Measurements from ENCODE around the gene CST1. TPM values are rescaled to one million over a fixed set of nuclear protein-coding genes. Genes with fewer than 3 reads are reported as not detected.
"Not testable (repeated sequence)": the region's sequence is repeated elsewhere in the genome, so short reads cannot be mapped to it uniquely, and the experiment has no call there.

Gene CST1
- polyA plus RNA-seq, 4 donors, result not detected

DNA sequence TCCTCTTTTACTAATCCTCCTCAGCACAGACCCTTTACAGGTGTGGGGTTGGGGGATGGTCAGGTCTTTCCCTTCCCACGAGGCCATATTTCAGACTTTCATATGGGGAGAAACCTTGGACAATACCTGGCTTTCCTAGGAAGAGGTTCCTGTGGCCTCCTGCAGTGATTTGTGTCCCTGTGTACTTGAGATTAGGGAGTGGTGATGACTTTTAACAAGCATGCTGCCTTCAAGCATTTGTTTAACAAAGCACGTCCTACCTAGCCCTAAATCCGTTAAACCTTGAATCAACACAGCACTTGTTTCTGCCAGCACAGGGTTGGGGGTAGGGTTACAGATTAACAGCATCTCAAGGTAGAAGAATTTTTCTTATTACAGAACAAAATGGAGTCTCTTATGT, 6.1 kb upstream of the CST1 start:
- not testable (repeated sequence) for DNase-seq (ENCODE audit: low read depth in 4 of 4, low spot score in 2 of 4)

GRCh38 chr20:23755131-23755611, 4.4 kb upstream of the CST1 start:
- DNase-seq (ENCODE audit: low read depth in 4 of 4, low spot score in 2 of 4), result not testable (repeated sequence)

DNA sequence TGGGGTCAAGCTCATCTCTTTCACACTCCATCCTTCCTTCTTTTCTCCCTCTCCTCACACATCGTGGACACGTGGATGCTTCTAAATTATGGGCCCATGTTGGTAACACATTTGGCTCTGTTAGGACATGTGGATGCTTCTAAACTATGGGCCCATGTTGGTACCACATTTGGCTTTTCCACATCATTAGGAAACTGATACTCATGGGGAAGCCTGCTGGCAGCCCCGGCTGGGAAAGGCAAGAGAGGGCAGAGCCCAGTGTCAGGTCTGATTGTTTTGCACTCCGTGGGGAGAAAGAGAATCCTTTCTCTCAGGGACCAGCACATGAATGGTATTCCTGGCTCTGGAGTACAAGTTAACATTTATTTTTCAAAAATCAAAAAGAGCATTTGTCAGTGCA, 4.0 kb upstream of the CST1 start:
- no peak for DNase-seq (ENCODE audit: low read depth in 4 of 4, low spot score in 2 of 4)

- DNase-seq (ENCODE audit: low read depth in 4 of 4, low spot score in 2 of 4), result no peak
These were observed 2.9 kb upstream of the CST1 start for GRCh38 chr20:23753589-23753988.

GRCh38 chr20:23753194-23753548, 2.4 kb upstream of the CST1 start:
- DNase-seq (ENCODE audit: low read depth in 4 of 4, low spot score in 2 of 4), result no peak

- no peak for DNase-seq (ENCODE audit: low read depth in 4 of 4, low spot score in 2 of 4)
These were observed 1.9 kb upstream of the CST1 start for GRCh38 chr20:23752481-23753193.

DNA sequence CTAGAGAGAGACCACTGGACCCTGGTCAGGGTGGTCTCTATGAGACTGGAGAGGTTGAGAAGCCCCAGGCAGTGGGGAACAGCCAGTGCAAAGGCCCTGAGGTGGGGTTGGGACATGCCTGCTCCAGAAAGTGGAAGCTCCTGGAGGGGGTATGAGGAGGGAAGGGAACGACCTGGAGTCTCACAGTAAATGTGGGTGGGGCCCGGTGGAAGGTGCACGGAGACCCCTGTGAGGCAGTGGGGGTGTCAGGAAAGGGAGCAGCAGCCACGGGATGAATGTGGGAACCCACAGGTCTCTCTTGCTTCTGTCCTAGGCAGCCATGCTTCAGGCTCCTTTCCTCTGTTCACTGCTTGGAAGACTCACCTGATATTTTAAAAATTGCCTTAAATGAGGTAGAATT, 1.3 kb upstream of the CST1 start:
- no peak for DNase-seq (ENCODE audit: low read depth in 4 of 4, low spot score in 2 of 4)

- DNase-seq (ENCODE audit: low read depth in 4 of 4, low spot score in 2 of 4), result no peak
These were observed 989 bp downstream of the CST1 start for GRCh38 chr20:23749746-23750145.

DNA sequence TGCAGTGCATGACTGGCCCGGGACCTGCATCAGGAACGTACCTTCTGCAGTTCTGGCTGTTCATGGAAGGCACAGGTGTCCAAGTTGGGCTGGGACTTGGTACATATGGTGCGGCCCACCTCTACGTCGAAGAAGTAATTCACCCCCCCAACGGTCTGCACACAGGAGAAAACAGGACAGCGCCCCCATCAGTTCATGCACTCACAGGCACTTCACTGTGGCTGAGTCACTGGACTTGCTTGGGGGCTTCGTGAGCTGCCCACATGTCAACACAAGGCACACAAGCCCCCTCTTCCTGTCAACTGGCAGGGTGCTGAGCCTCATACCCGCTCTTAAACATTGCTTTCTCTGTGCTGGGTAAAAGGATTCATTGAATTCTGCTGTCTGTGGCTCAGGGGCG, 1.8 kb downstream of the CST1 start:
- not testable (repeated sequence) for DNase-seq (ENCODE audit: low read depth in 4 of 4, low spot score in 2 of 4)

DNA sequence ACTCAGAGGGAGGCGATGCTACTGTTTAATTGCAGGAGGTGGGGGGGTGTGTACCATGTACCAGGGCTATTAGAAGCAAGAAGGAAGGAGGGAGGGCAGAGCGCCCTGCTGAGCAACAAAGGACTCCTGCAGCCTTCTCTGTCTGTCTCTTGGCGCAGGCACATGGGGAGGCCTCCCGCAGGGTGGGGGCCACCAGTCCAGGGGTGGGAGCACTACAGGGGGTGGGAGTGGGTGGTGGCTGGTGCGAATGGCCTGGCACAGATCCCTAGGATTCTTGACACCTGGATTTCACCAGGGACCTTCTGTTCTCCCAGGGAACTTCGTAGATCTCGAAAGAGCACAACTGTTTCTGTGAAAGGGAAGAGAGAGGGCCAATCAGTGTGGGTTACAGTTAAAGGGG, 3.2 kb downstream of the CST1 start:
- DNase-seq (ENCODE audit: low read depth in 4 of 4, low spot score in 2 of 4), result not testable (repeated sequence)

DNA sequence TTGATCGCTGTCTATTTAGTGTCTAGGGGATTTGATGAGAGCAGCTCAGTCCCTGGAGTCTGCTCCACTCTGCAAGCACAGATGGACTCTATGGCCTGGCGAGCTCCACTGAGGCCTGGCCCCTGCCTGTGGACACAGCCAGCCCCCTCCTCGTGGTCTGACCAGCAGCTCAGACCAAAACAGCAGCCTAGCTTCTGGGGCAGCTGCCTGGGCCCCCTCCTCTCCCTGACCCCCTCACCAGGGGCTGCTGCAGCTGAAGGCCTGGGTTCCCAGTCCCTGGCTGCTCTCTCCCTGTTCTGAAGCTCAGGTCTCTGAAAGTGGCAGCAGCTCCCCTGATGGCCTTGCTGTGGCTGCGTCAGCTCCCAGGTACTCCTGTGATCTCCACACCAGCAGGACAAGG, 3.6 kb downstream of the CST1 start:
- DNase-seq (ENCODE audit: low read depth in 4 of 4, low spot score in 2 of 4), result not testable (repeated sequence)

DNA sequence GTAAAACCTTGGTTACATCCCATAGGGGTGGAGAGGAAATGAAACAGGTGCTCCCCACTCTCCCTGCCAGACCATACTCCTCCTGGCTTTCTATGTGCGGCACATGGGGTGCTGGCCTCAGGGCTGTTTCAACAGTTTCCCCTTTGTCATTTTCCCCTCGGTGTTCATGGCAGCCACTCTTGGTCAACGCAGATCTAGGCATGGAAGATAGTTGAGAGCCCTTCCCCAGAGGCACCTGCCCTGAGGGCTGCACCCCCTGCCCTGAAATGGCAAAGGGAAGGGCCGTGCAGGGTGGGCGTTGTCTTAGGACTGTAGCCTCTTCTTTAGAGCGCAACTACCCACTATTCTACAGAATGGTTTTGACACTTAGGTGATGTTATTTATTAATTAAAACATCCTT, 4.4 kb downstream of the CST1 start:
- DNase-seq (ENCODE audit: low read depth in 4 of 4, low spot score in 2 of 4), result no peak

GRCh38 chr20:23745247-23745646, 5.5 kb downstream of the CST1 start:
- DNase-seq (ENCODE audit: low read depth in 4 of 4, low spot score in 2 of 4), result no peak

DNA sequence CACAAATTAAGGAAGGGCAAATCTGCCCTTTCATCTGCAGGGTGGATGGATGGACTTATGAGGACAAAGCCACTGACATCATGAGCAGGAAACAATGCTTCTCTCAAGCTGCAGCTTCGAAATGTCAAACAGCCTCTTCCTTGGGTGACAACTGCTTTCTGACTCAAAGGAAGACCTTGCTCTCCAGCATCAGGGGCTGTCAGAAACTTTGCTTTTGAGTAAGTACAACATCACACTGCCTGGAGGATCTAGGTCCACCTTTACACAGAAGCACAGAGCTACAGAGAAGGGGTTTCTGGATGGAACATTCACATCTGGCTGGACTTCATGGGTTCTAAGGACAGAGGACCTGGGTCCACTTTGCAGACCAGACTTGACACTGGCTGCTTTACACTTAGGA, 5.9 kb downstream of the CST1 start:
- no peak for DNase-seq (ENCODE audit: low read depth in 4 of 4, low spot score in 2 of 4)

DNA sequence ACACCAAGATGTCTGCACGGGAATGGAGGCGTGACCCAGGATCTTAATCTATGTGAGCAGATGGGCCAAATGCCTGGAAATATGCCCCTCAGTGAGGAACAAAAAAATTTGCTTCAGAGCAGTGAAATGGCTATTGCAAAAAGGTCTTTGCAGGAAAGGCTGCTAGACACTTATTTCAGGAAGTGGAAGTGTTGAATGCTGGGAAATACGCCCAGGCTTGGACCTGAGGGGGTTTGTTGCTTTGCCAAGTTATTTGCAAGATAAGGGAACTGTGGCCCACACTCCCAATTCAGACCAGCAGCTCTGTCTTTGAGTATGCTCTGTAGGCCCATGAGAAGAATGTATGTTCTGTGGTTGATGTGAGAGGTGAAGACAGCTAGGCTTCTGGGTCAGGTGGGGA, 15.3 kb downstream of the CST1 start:
- not testable (repeated sequence) for DNase-seq (ENCODE audit: low read depth in 4 of 4, low spot score in 2 of 4)

DNA sequence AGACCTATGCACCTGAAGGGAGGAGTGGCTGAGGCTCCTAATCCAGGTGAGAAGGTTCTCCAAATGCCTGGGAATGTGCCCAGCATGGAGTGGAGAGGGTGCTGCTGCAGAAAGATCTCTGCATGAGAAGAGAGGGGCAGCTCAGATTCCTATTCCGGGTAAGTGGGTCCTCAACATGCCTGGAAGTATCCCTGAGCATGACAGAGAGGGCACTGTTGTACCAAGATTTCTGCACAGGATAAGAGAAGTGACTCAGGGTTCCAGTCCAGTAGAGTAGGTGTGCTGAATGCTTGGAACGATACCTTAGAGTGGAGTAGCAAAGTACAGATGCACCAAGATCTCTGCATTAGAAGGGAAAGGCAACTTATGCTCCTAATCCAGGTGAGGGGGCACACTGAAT, 15.8 kb downstream of the CST1 start:
- not testable (repeated sequence) for DNase-seq (ENCODE audit: low read depth in 4 of 4, low spot score in 2 of 4)

DNA sequence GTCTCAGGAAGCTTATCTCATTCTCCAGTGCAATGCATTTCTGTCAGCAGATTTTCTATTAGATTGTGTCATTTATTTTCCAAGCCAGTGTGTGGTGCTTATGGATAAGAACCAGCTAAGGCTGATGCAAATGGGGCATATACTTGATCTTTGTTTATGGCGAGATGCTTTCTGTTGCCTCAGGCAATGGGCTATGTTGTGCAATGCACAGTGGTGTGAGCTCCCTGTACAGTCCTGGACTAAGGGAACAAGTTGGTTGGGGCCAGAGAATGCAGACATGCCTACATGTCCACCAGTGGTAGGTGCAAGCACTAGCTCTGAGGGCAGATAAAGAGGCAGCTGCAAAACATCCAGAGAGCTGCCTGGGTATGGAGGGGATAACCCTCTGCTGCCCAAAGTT, 16.3 kb downstream of the CST1 start:
- not testable (repeated sequence) for DNase-seq (ENCODE audit: low read depth in 4 of 4, low spot score in 2 of 4)

DNA sequence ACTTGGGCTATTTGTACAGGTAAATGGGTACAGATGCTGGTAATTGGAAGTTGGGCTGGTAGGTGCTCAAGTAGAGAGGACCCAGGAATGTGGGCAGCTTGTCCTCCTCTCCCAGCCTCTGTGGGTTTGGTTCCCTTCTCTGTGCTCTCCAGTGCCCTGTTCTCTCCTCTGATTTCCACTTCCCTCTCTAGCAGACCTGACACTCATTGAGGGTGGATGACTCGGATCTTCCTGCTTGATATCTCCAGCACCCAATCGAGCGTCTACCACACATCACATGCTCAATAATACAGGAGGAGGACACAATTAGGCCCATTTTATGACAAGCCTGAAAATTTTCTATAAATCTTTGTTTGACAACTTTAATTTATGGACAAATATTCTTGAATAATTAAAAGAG, 23.7 kb downstream of the CST1 start:
- DNase-seq (ENCODE audit: low read depth in 4 of 4, low spot score in 2 of 4), result no peak

GRCh38 chr20:23725102-23725501, 25.6 kb downstream of the CST1 start:
- no peak for DNase-seq (ENCODE audit: low read depth in 4 of 4, low spot score in 2 of 4)

- peak in 1 of 4 donors; percentile 2 for DNase-seq (ENCODE audit: low read depth in 4 of 4, low spot score in 2 of 4)
These were observed 27.0 kb downstream of the CST1 start for GRCh38 chr20:23723659-23724307.

GRCh38 chr20:23722851-23723250, 27.9 kb downstream of the CST1 start:
- not testable (repeated sequence) for DNase-seq (ENCODE audit: low read depth in 4 of 4, low spot score in 2 of 4)

DNA sequence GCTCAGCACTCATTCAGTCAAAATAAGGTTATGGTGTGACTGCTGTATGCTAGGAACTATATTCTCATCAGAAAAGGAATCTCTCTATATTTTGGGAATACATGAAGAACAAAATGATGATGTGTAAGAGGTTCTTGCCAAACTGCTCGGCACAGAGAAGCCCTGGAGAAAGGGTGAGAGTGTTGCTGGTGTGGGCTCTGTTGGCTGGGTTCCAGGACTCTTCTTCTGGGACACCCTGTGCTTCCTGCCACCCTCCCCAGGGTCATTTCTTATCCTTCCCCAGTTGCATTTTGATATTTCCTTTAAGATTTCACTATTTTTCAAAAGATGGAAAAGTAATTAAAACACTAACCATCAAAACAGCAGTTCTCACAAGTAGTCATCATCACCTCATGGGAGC, 28.8 kb downstream of the CST1 start:
- no peak for DNase-seq (ENCODE audit: low read depth in 4 of 4, low spot score in 2 of 4)

Data from left renal cortex interstitium (tissue), 4 donors.